HepG2 (cell line): Measurements from ENCODE around the gene CDHR5. TPM values are rescaled to one million over a fixed set of nuclear protein-coding genes. Genes with fewer than 3 reads are reported as not detected.

Experiments used
- ATM ChIP-seq: fragments of 450-650 bp; IDR thresholded peaks from 2 replicates; pipeline ENCODE4 v1.7.1; 2017; ENCODE audit warnings: mild to moderate bottlenecking, borderline replicate concordance
- FOXM1 ChIP-seq: sonication (generic); formaldehyde crosslinking; IDR thresholded peaks from 2 replicates; pipeline ENCODE4 v1.5.0; 2020; ENCODE audit warnings: missing genetic modification reagents
- GABPB1 ChIP-seq: IDR thresholded peaks from 2 replicates; pipeline ENCODE4 v1.6.1; 2016; ENCODE audit warnings: mild to moderate bottlenecking, missing genetic modification reagents, moderate library complexity, missing compliant biosample characterization
- GLMP ChIP-seq: sonication (generic); formaldehyde crosslinking; IDR thresholded peaks from 2 replicates; pipeline ENCODE4 v1.9.0; 2021; ENCODE audit warnings: missing genetic modification reagents, mild to moderate bottlenecking, borderline replicate concordance
- HNF4A ChIP-seq: sonication (generic); formaldehyde crosslinking; IDR thresholded peaks from 2 replicates; pipeline ENCODE4 v1.4.0; 2020; ENCODE audit warnings: missing genetic modification reagents
- HNRNPL ChIP-seq: fragments of 200-400 bp; formaldehyde crosslinking; IDR thresholded peaks from 2 replicates; pipeline ENCODE4 v1.6.1; 2017; ENCODE audit warnings: mild to moderate bottlenecking, low read depth, low read length
- HNRNPUL1 ChIP-seq: fragments of 200-400 bp; formaldehyde crosslinking; IDR thresholded peaks from 2 replicates; pipeline ENCODE4 v1.6.1; 2017; ENCODE audit warnings: low read depth, mild to moderate bottlenecking, low read length, moderate library complexity
- KLF16 ChIP-seq, 2 experiments: sonication (generic) in 1 of 2; formaldehyde crosslinking in 1 of 2; IDR thresholded peaks; 2 replicates each; pipeline versions ENCODE4 v1.6.1 to v1.8.0; 2016 to 2023; ENCODE audit warnings: missing genetic modification reagents in 2 of 2, missing compliant biosample characterization in 1 of 2
- NCOA2 ChIP-seq: sonication (generic); formaldehyde crosslinking; IDR thresholded peaks from 2 replicates; pipeline ENCODE4 v1.8.0; 2022; ENCODE audit warnings: inconsistent platforms
- REPIN1 ChIP-seq: sonication (generic); formaldehyde crosslinking; IDR thresholded peaks from 2 replicates; pipeline ENCODE4 v1.8.0; 2022; ENCODE audit warnings: missing genetic modification reagents, low read depth, mild to moderate bottlenecking, borderline replicate concordance
- SOX6 ChIP-seq, 2 experiments: fragments of 450-650 bp in 1 of 2; sonication (generic) in 1 of 2; formaldehyde crosslinking in 1 of 2; IDR thresholded peaks; 2 replicates each; pipeline versions ENCODE4 v1.4.0 to v1.6.1; 2017 to 2020; ENCODE audit warnings: antibody characterized with exemption in 1 of 2, mild to moderate bottlenecking in 1 of 2, missing genetic modification reagents in 1 of 2
- SP5 ChIP-seq: IDR thresholded peaks from 2 replicates; pipeline ENCODE4 v1.6.1; 2016; ENCODE audit warnings: low read depth, borderline replicate concordance
- TMF1 ChIP-seq: sonication (generic); formaldehyde crosslinking; IDR thresholded peaks from 2 replicates; pipeline ENCODE4 v1.8.1; 2022; ENCODE audit warnings: low read depth, missing genetic modification reagents
- ZBTB21 ChIP-seq: sonication (generic); formaldehyde crosslinking; IDR thresholded peaks from 2 replicates; pipeline ENCODE4 v1.4.0; 2020; ENCODE audit warnings: missing genetic modification reagents
- ZBTB3 ChIP-seq: sonication (generic); formaldehyde crosslinking; IDR thresholded peaks from 2 replicates; pipeline ENCODE4 v1.4.0; 2020; ENCODE audit warnings: low read depth, mild to moderate bottlenecking, moderate library complexity, missing genetic modification reagents, borderline replicate concordance
- ZBTB38 ChIP-seq: sonication (generic); formaldehyde crosslinking; IDR thresholded peaks from 2 replicates; pipeline ENCODE4 v1.5.1; 2020; ENCODE audit warnings: mild to moderate bottlenecking, missing genetic modification reagents
- ZFP41 ChIP-seq: sonication (generic); formaldehyde crosslinking; IDR thresholded peaks from 2 replicates; pipeline ENCODE4 v1.4.0; 2020; ENCODE audit warnings: mild to moderate bottlenecking, missing genetic modification reagents, borderline replicate concordance
- ZGPAT ChIP-seq: IDR thresholded peaks from 2 replicates; pipeline ENCODE4 v1.6.1; 2016; ENCODE audit warnings: mild to moderate bottlenecking
- ZNF441 ChIP-seq: sonication (generic); formaldehyde crosslinking; IDR thresholded peaks from 2 replicates; pipeline ENCODE4 v1.7.0; 2021; ENCODE audit warnings: missing genetic modification reagents, borderline replicate concordance
- ZNF709 ChIP-seq: sonication (generic); formaldehyde crosslinking; IDR thresholded peaks from 2 replicates; pipeline ENCODE4 v1.5.0; 2020; ENCODE audit warnings: mild to moderate bottlenecking, missing genetic modification reagents
- ZSCAN21 ChIP-seq: sonication (generic); formaldehyde crosslinking; IDR thresholded peaks from 2 replicates; pipeline ENCODE4 v1.8.0; 2022; ENCODE audit warnings: mild to moderate bottlenecking, missing genetic modification reagents, moderate library complexity, borderline replicate concordance
- polyA plus RNA-seq, 8 experiments: library from polyadenylated mRNA; depleted of rRNA in 3 of 8; stranded (reverse) in 7 of 8; unstranded in 1 of 8; fragments of >200 nt; fragmentation: Illumina TruSeq in 4 of 8; extraction: Trizol in 4 of 8; gene quantifications; 2 replicates each; pipeline versions ENCODE4 v1.2.1 to v1.2.3, GENCODE V29; 2011 to 2016; ENCODE audit warnings: low read depth in 4 of 8, missing spikeins in 1 of 8, mixed read lengths in 1 of 8; ENCODE audit not compliant: insufficient read depth in 1 of 8
- total RNA-seq, 5 experiments: library from RNA; depleted of rRNA; stranded (reverse); fragments of >200 nt; fragmentation: Illumina TruSeq; extraction: Trizol; gene quantifications; 2 replicates each; pipeline ENCODE4 v1.2.3, GENCODE V29; 2016; ENCODE audit warnings: low read depth in 1 of 5
- TF ChIP-seq, protein P1 (sequence below): sonication (generic); formaldehyde crosslinking; IDR thresholded peaks from 2 replicates; pipeline ENCODE4 v1.5.0; 2020; ENCODE audit warnings: mild to moderate bottlenecking, missing genetic modification reagents, borderline replicate concordance

CDHR5 gene
- total and polyA plus RNA-seq, 2 of the 13 experiments (the other 11 are each of a cell fraction or from before 2014, with no cell fraction given), result 0.46 to 0.71 TPM

GRCh38 chr11:624705-625635 is at the start of gene CDHR5 (continued):
- TF ChIP-seq ZNF709 (CRISPR knock-in tag), result no peak
- no peak for TF ChIP-seq NCOA2 (CRISPR knock-in tag)
- TF ChIP-seq, protein P1, sequence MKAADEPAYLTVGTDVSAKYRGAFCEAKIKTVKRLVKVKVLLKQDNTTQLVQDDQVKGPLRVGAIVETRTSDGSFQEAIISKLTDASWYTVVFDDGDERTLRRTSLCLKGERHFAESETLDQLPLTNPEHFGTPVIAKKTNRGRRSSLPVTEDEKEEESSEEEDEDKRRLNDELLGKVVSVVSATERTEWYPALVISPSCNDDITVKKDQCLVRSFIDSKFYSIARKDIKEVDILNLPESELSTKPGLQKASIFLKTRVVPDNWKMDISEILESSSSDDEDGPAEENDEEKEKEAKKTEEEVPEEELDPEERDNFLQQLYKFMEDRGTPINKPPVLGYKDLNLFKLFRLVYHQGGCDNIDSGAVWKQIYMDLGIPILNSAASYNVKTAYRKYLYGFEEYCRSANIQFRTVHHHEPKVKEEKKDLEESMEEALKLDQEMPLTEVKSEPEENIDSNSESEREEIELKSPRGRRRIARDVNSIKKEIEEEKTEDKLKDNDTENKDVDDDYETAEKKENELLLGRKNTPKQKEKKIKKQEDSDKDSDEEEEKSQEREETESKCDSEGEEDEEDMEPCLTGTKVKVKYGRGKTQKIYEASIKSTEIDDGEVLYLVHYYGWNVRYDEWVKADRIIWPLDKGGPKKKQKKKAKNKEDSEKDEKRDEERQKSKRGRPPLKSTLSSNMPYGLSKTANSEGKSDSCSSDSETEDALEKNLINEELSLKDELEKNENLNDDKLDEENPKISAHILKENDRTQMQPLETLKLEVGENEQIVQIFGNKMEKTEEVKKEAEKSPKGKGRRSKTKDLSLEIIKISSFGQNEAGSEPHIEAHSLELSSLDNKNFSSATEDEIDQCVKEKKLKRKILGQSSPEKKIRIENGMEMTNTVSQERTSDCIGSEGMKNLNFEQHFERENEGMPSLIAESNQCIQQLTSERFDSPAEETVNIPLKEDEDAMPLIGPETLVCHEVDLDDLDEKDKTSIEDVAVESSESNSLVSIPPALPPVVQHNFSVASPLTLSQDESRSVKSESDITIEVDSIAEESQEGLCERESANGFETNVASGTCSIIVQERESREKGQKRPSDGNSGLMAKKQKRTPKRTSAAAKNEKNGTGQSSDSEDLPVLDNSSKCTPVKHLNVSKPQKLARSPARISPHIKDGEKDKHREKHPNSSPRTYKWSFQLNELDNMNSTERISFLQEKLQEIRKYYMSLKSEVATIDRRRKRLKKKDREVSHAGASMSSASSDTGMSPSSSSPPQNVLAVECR, result 0 out of 2 replicates have a peak, but pooled peaks have one; percentile 22
- no peak for TF ChIP-seq ZNF441
- TF ChIP-seq SP5 (CRISPR knock-in tag), result peak; percentile 13; the same call in 1 of the 2 replicates
- no peak for TF ChIP-seq SOX6 (IDR thresholded peaks at IDR 0.05)
- no peak for TF ChIP-seq SOX6 (CRISPR knock-in tag; IDR thresholded peaks at IDR 0.05)
- TF ChIP-seq ZBTB21 (CRISPR knock-in tag), result no peak
- no peak for TF ChIP-seq ZFP41 (CRISPR knock-in tag)
- TF ChIP-seq GLMP, result no peak
- TF ChIP-seq ZSCAN21 (CRISPR knock-in tag), result 0 out of 2 replicates have a peak, but pooled peaks have one; percentile 61
- 0 out of 2 replicates have a peak, but pooled peaks have one; percentile 10 for TF ChIP-seq REPIN1
- TF ChIP-seq ZGPAT (CRISPR knock-in tag), result no peak
- TF ChIP-seq FOXM1, result no peak
- peak; percentile 65 for TF ChIP-seq HNF4A (CRISPR knock-in tag)
- TF ChIP-seq TMF1 (CRISPR knock-in tag), result no peak
- no peak for TF ChIP-seq GABPB1
- 0 out of 2 replicates have a peak, but pooled peaks have one; percentile 4 for TF ChIP-seq ZBTB38 (CRISPR knock-in tag)
- no peak for TF ChIP-seq KLF16 (CRISPR knock-in tag; IDR thresholded peaks at IDR 0.05)
- no peak for TF ChIP-seq HNRNPUL1
- TF ChIP-seq ATM, result no peak
- TF ChIP-seq ZBTB3 (CRISPR knock-in tag), result no peak
- TF ChIP-seq HNRNPL, result peak; percentile 65; the same call in 1 of the 2 replicates
